ENCODE data around the gene CTBP1.

DNA sequence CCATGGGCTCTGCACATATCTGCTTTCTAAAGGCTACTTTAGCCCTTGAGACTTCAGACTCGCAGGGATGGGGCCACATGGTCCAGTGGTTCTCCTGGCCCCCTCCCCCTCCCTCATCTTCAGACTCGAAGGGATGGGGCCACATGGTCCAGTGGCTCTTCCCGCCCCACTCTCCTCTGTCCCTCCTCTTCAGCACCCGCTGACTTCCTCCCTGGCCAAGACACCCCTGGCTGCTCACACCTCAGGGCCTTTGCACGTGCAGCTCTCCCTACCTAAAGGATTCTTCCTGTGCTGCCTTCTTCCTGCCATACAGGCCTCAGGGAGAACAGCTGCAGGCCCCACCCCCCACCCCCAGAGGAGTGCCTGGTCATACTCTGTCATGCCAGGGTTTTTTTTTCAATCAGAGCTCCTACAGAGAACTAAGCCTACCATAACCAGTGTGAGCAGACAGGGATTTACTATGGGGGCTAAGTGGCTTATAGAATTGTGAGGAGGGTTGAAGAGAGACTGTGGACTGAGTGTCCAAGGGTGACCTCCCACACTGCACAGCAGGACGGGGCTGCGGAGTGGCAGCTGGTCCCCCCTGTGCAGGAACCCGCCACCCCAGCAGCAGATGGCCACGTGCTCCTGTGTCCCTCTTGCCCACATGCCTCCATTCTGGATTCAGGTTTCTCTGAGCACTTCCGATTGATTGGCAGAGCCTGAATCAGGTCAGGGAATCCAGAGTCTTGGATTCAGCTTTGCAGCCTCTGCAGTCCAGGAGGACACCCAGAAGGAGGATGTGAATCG, 70.4 kb downstream of the CTBP1 start:
- TF ChIP-seq GABPA (IDR thresholded peaks at IDR 0.05; ENCODE audit: low read depth) (no peak), POLR2AphosphoS5 (IDR thresholded peaks at IDR 0.05; ENCODE audit: low read depth) (no peak)
- TF ChIP-seq, protein P1, sequence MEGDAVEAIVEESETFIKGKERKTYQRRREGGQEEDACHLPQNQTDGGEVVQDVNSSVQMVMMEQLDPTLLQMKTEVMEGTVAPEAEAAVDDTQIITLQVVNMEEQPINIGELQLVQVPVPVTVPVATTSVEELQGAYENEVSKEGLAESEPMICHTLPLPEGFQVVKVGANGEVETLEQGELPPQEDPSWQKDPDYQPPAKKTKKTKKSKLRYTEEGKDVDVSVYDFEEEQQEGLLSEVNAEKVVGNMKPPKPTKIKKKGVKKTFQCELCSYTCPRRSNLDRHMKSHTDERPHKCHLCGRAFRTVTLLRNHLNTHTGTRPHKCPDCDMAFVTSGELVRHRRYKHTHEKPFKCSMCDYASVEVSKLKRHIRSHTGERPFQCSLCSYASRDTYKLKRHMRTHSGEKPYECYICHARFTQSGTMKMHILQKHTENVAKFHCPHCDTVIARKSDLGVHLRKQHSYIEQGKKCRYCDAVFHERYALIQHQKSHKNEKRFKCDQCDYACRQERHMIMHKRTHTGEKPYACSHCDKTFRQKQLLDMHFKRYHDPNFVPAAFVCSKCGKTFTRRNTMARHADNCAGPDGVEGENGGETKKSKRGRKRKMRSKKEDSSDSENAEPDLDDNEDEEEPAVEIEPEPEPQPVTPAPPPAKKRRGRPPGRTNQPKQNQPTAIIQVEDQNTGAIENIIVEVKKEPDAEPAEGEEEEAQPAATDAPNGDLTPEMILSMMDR (IDR thresholded peaks at IDR 0.05; ENCODE audit: insufficient read depth, low read length), result no peak
